Hippocampal formation (tissue), 2 donors: Measurements from ENCODE around the gene GFPT1.
A peak's percentile ranks its signal among the peaks of the same experiment; 100 is the strongest.
"Not testable (repeated sequence)": the region's sequence is repeated elsewhere in the genome, so short reads cannot be mapped to it uniquely, and the experiment has no call there.

ENCODE experiments used
- DNase-seq, 2 donors: peaks; one replicate each; lab custom pipeline; 2025; lab: John Stamatoyannopoulos, UW

Gene GFPT1

GRCh38 chr2:69383176-69383812 lies 3.7 kb downstream of the GFPT1 start:
- DNase-seq, result no peak

GRCh38 chr2:69382547-69382946 lies 4.5 kb downstream of the GFPT1 start:
- DNase-seq, result no peak

DNA sequence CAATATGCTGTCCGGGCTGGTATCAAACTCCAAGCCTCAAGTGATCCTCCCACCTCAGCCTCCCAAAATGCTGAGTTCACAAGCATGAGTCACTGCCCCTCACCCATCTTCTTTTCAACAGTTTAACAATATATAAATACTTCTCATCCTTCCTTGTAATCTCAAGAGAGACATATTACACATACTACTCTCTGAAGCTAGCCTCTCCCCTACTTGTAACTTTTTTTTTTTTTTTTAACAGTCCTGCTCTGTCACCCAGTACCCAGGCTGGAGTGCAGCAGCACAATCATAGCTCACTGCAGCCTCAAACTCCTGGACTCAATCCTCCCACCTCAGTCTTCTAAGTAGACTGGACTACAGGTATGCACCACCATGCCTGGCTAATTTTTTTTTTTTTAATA lies 5.7 kb downstream of the GFPT1 start:
- DNase-seq, result no peak

DNA sequence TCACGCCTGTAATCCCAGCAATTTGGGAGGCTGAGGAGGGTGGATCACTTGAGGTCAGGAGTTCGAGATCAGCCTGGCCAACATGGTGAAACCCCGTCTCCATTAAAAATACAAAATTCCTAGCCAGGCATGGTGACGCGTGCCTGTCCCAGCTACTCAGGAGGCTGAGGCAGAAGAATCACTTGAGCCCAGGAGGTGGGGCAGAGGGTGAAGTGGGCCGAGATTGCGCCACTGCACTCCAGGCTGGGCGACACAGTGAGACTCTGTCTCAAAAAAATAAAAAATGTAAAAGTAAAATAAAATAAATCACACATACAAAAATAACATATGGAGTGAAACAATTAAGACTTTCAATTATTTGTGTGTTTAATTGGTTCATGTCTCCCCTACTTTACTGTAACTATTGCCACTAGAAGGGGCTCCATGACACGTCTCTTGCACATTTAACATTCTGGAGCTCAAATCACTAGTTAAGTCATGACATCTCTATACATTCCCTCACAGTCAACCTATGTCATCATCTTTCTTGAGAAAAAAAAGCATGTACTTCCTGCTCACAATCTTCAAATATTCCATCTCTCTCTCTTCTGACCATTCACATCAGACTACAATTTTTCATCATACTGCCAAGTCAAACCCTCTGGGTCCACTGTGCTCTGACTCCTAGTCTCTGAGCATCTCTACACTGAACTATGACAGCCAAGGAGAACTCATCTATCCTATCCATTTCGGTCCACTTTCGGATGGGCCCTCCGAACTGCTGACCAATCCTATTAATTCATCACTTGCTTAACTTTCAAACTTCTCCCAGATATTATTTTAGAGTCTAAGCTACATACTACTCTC lies 6.7 kb downstream of the GFPT1 start:
- no peak for DNase-seq

- DNase-seq, result no peak
Observed at GRCh38 chr2:69376403-69376802, 10.6 kb downstream of the GFPT1 start.

- peak; percentile 10 to 13 for DNase-seq
Observed at GRCh38 chr2:69375494-69376353, 11.3 kb downstream of the GFPT1 start.

- no peak for DNase-seq
Observed at GRCh38 chr2:69372767-69373166, 14.3 kb downstream of the GFPT1 start.

DNA sequence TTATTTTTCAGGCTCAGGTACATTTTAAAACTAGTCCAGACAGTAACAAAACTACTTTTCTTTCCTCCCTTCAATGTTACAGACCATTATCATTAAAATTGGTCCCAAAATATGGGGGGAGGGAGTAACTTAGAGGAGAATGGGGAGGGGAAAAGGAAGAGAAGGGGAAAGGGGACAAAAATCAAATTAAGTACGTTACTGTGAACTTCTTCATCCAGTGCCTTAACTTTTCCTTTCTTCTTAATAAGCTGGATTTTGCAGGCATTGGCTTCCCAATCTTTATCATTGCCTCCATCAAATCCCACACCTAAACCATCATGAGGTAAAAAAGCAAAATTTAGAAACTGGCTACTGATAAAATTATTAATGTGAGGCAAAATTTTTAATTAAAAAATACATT lies 17.2 kb downstream of the GFPT1 start:
- no peak for DNase-seq

GRCh38 chr2:69368588-69368987 lies 18.4 kb downstream of the GFPT1 start:
- no peak for DNase-seq

- DNase-seq, result no peak
Observed at GRCh38 chr2:69359371-69359770, 27.7 kb downstream of the GFPT1 start.

- no peak for DNase-seq
Observed at GRCh38 chr2:69358914-69359313, 28.1 kb downstream of the GFPT1 start.

- DNase-seq, result no peak
Observed at GRCh38 chr2:69356471-69356870, 30.6 kb downstream of the GFPT1 start.

GRCh38 chr2:69354976-69355375 lies 32.1 kb downstream of the GFPT1 start:
- not testable (repeated sequence) for DNase-seq

GRCh38 chr2:69353360-69353759 lies 33.7 kb downstream of the GFPT1 start:
- DNase-seq, result no peak

DNA sequence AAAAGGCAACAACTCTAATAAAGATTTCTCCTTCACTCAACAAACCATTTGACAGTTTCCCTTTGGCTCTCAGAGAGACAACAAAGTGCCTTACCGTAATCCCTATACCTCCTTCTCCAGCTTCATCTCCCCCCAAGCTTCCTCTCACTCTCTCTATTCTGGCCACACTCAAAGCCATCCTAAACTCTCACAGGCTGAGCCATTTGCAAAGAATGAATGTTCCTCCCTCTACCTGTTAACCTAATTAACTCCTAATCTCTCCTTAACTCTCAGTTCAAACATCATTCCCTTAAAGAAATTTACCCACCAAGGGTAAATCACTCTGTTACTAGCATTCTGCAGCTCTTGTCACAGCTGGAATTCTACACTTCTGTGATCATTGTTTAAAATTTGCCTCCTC lies 38.2 kb downstream of the GFPT1 start:
- no peak for DNase-seq

DNA sequence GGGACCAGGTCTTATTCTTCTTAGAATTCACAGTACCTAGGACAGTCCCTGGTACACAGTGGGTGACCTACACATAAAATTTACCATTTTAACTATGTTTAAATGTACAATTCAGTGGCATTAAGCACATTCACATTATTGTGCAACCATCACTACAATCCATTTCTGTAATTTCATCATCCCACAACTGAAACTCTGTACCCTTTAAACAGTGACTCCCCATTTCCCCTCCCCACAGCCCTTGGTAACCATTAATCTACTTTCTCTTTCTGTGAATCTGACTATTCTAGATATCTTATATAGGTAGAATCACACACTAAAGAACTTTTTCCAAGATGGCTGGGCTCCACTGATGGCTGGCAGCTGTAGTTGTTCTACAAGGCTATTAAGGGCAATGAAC lies 41.6 kb downstream of the GFPT1 start:
- no peak for DNase-seq

GRCh38 chr2:69344305-69344704 lies 42.7 kb downstream of the GFPT1 start:
- DNase-seq, result no peak

DNA sequence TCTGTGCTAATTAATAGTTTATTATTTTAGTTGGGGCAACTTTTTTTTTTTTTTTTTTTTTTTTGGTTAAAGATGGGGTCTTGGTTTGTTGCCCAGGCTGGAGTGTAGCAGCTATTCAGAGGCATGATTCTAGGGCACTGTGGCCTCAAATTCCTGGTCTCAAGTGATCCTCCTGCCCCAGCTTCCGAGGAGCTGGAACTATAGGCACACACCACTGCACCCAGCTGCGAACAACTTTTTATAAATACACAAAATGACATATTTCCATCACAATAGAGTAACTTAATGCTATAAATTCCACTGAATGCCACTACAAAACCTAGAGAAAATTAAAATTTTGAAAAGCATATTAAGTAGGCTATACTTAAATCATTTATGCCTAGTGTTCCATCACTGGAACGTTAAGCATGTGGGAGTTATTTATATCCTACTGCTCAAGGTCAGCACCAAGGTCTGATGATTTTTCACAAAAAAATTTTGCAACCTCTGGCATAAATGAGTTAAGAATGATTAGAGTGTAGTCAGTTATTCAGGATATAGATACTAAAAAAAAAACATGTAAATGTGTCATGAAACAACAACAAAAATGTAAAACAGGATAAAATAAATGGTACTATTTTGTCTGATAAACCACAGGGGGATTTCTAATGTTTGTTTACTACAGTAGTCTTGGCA lies 46.8 kb downstream of the GFPT1 start:
- no peak for DNase-seq

- no peak for DNase-seq
Observed at GRCh38 chr2:69335311-69335710, 51.7 kb downstream of the GFPT1 start.

DNA sequence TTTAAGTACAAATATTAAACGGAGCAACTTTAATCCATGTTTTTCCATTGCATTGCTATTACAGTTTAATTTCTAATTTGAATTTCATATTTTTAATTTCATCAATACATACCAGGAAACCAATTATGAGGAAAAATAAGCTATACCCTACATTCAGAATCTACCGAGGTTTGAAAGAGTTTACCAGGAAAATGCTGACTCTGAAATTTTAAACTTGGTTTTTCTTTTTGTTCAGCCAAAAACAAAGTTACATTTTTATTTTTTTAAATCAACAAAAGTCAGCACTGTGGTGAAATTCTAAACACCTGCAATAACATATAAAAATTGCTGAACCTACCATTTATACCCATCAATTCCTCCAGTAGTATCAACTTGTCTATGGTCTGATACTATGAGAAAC lies 53.7 kb downstream of the GFPT1 start:
- no peak for DNase-seq

GRCh38 chr2:69330781-69331180 lies 56.2 kb downstream of the GFPT1 start:
- no peak for DNase-seq

GRCh38 chr2:69322631-69323030 lies 64.4 kb downstream of the GFPT1 start:
- DNase-seq, result no peak
